ENCODE data around the gene KCNV2.

KCNV2 gene

DNA sequence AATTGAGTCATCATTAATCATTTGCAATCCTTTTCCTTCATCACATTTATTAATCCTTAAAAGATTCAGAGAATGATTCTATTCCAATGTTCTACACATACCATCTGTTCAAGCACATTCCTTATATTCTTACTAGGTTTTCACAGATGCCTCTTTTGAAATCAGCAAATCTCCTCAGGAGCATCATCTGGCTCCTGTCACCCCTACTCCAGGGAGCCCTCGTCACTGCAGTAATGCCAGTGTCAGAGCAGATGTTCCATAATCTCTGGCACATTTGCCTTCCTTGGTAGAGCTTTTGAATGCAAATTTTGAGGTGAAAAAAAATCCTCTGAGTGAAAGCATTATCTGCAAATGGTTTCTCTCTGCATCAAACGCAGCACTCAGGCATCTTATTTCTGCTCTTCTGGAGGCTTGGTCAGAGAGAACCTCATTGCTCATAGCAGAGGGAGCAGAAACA, 7.6 kb upstream of the KCNV2 start:
- no peak for DNase-seq (ENCODE audit: low read depth)
- TF ChIP-seq, protein P1, sequence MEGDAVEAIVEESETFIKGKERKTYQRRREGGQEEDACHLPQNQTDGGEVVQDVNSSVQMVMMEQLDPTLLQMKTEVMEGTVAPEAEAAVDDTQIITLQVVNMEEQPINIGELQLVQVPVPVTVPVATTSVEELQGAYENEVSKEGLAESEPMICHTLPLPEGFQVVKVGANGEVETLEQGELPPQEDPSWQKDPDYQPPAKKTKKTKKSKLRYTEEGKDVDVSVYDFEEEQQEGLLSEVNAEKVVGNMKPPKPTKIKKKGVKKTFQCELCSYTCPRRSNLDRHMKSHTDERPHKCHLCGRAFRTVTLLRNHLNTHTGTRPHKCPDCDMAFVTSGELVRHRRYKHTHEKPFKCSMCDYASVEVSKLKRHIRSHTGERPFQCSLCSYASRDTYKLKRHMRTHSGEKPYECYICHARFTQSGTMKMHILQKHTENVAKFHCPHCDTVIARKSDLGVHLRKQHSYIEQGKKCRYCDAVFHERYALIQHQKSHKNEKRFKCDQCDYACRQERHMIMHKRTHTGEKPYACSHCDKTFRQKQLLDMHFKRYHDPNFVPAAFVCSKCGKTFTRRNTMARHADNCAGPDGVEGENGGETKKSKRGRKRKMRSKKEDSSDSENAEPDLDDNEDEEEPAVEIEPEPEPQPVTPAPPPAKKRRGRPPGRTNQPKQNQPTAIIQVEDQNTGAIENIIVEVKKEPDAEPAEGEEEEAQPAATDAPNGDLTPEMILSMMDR (IDR thresholded peaks at IDR 0.05; ENCODE audit: low read depth, low read length), result no peak
- no peak for TF ChIP-seq MYC (IDR thresholded peaks at IDR 0.05; ENCODE audit: low read depth, low read length)
- TF ChIP-seq POLR2A (IDR thresholded peaks at IDR 0.05; ENCODE audit: extremely low read depth, insufficient read length), result no peak
- TF ChIP-seq, protein P2, sequence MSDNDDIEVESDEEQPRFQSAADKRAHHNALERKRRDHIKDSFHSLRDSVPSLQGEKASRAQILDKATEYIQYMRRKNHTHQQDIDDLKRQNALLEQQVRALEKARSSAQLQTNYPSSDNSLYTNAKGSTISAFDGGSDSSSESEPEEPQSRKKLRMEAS (IDR thresholded peaks at IDR 0.05; ENCODE audit: low read depth, low read length), result no peak

DNA sequence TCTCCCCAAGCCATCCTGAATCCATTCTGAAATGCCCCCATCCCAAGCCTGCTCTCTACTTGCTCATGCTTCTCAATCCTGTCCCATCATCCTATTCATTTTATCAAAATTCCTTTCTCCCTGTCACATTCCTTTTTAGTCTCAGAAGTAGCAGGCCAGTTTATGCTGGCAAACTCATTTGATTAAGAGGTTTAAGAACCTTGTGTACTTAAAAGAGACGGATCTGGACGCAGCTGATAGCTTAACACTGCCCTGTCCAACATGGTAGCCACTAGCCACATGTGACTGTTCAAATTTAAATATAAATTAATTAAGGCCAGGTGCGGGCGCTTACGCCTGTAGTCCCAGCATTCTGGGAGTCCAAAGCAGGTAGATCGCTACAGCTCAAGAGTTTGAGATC, 5.6 kb upstream of the KCNV2 start:
- H3K4me3 ChIP-seq (ENCODE audit: low read depth, low read length), result no peak overlapping the region
- TF ChIP-seq, protein P2 (IDR thresholded peaks at IDR 0.05; ENCODE audit: low read depth, low read length), result no peak
- TF ChIP-seq POLR2A (IDR thresholded peaks at IDR 0.05; ENCODE audit: extremely low read depth, insufficient read length) (no peak), MYC (IDR thresholded peaks at IDR 0.05; ENCODE audit: low read depth, low read length) (no peak)
- TF ChIP-seq, protein P1 (IDR thresholded peaks at IDR 0.05; ENCODE audit: low read depth, low read length), result no peak
- no peak for DNase-seq (ENCODE audit: low read depth)

More for the DNA sequence above, 7.6 kb upstream of the KCNV2 start:
- H3K4me3 ChIP-seq (ENCODE audit: low read depth, low read length), result no peak overlapping the region

DNA sequence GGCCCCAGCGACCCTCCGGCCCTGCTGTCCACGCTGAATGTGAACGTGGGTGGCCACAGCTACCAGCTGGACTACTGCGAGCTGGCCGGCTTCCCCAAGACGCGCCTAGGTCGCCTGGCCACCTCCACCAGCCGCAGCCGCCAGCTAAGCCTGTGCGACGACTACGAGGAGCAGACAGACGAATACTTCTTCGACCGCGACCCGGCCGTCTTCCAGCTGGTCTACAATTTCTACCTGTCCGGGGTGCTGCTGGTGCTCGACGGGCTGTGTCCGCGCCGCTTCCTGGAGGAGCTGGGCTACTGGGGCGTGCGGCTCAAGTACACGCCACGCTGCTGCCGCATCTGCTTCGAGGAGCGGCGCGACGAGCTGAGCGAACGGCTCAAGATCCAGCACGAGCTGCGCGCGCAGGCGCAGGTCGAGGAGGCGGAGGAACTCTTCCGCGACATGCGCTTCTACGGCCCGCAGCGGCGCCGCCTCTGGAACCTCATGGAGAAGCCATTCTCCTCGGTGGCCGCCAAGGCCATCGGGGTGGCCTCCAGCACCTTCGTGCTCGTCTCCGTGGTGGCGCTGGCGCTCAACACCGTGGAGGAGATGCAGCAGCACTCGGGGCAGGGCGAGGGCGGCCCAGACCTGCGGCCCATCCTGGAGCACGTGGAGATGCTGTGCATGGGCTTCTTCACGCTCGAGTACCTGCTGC, 839 bp downstream of the KCNV2 start:
- TF ChIP-seq, protein P1 (IDR thresholded peaks at IDR 0.05; ENCODE audit: low read depth, low read length), result no peak
- TF ChIP-seq, protein P2 (IDR thresholded peaks at IDR 0.05; ENCODE audit: low read depth, low read length), result no peak
- TF ChIP-seq MYC (IDR thresholded peaks at IDR 0.05; ENCODE audit: low read depth, low read length), result no peak
- TF ChIP-seq POLR2A (IDR thresholded peaks at IDR 0.05; ENCODE audit: extremely low read depth, insufficient read length), result no peak

DNA sequence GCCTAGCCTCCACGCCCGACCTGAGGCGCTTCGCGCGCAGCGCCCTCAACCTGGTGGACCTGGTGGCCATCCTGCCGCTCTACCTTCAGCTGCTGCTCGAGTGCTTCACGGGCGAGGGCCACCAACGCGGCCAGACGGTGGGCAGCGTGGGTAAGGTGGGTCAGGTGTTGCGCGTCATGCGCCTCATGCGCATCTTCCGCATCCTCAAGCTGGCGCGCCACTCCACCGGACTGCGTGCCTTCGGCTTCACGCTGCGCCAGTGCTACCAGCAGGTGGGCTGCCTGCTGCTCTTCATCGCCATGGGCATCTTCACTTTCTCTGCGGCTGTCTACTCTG, 1.4 kb downstream of the KCNV2 start:
- H3K4me3 ChIP-seq (ENCODE audit: low read depth, low read length), result no peak overlapping the region
- DNase-seq (ENCODE audit: low read depth), result no peak
- no peak for TF ChIP-seq MYC (IDR thresholded peaks at IDR 0.05; ENCODE audit: low read depth, low read length)

More for the DNA sequence above, 839 bp downstream of the KCNV2 start:
- DNase-seq (ENCODE audit: low read depth), result no peak
- H3K4me3 ChIP-seq (ENCODE audit: low read depth, low read length), result no peak overlapping the region

DNA sequence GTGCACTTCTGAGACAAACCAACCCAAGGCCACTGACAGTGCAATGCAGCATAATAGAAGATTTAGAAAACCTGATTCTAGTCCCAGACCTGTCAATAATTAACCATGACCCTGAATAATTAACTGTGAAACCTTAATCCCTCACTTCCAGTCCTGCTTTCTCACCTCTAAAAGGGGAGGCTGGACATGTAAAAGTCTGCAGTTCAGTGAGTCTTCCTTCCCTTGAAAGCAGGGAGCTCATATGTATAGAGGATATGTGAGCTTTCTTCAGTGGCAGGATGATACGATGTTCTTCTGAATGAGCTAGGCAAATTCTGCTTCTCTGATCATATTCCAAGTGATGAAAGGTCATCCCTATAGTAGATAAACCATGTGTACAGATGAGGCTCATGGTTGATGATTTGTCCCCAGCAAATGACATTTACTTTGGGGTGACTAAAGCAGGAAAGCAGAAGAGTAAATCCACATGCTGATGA, 2.9 kb downstream of the KCNV2 start:
- TF ChIP-seq, protein P1 (IDR thresholded peaks at IDR 0.05; ENCODE audit: low read depth, low read length), result no peak
- TF ChIP-seq, protein P2 (IDR thresholded peaks at IDR 0.05; ENCODE audit: low read depth, low read length), result no peak
- TF ChIP-seq POLR2A (IDR thresholded peaks at IDR 0.05; ENCODE audit: extremely low read depth, insufficient read length) (no peak), MYC (IDR thresholded peaks at IDR 0.05; ENCODE audit: low read depth, low read length) (no peak)
- H3K4me3 ChIP-seq (ENCODE audit: low read depth, low read length), result no peak overlapping the region
- DNase-seq (ENCODE audit: low read depth), result no peak

DNA sequence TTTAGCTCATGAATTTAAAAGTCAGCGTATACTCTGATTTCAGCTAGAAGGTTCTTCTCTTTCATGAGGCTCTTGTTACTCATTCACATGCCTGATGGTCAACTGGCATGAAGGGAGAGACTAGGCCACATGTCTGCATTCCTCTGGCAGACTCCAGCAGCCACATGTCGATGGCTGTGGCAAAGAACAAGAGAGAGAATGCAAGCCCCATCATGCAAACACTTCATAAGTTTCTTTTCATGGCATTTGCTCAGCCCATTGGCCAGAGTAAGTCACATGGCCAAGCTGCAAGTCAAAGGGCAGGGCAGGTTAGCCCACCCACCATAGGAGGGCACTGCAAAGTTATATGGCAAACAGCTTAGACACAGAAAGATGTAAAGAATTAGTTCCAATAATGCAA, 5.4 kb downstream of the KCNV2 start:
- TF ChIP-seq, protein P1 (IDR thresholded peaks at IDR 0.05; ENCODE audit: low read depth, low read length), result no peak
- TF ChIP-seq, protein P2 (IDR thresholded peaks at IDR 0.05; ENCODE audit: low read depth, low read length), result peak; percentile 60
- peak; percentile 31 for DNase-seq (ENCODE audit: low read depth)
- H3K4me3 ChIP-seq (ENCODE audit: low read depth, low read length), result no peak overlapping the region
